H9 (cell line): ENCODE data around the gene CEMIP. TPM values are rescaled to one million over a fixed set of nuclear protein-coding genes. Genes with fewer than 3 reads are reported as not detected.

ENCODE experiments used
- DNase-seq: peaks from one replicate; pipeline ENCODE4 v3.0.0-alpha.2; 2017
- H2AFZ ChIP-seq: one replicate; pipeline ENCODE4 v1.6.1; 2013; ENCODE audit warnings: mild to moderate bottlenecking, low read length, control low read depth, moderate library complexity
- H2AK5ac ChIP-seq: 2 replicates; pipeline ENCODE4 v1.6.1; 2013; ENCODE audit warnings: low read length, control low read depth, mixed read lengths; ENCODE audit not compliant: insufficient read length
- H2BK120ac ChIP-seq: one replicate; pipeline ENCODE4 v1.6.1; 2013; ENCODE audit warnings: low read depth, mild to moderate bottlenecking, low read length, control low read depth, inconsistent platforms; ENCODE audit not compliant: poor library complexity, severe bottlenecking
- H2BK12ac ChIP-seq: 2 replicates; pipeline ENCODE4 v1.6.1; 2013; ENCODE audit warnings: low read length, control low read depth, mixed read lengths, low read depth; ENCODE audit not compliant: insufficient read length
- H2BK15ac ChIP-seq: 2 replicates; pipeline ENCODE4 v1.6.1; 2013; ENCODE audit warnings: low read depth, low read length, control low read depth
- H2BK20ac ChIP-seq: one replicate; pipeline ENCODE4 v1.6.1; 2013; ENCODE audit warnings: low read depth, mild to moderate bottlenecking, low read length, control low read depth, inconsistent platforms; ENCODE audit not compliant: poor library complexity, severe bottlenecking
- H2BK5ac ChIP-seq: 2 replicates; pipeline ENCODE4 v1.6.1; 2013; ENCODE audit warnings: low read length, control low read depth, mixed read lengths; ENCODE audit not compliant: insufficient read length
- H3K14ac ChIP-seq: 2 replicates; pipeline ENCODE4 v1.6.1; 2013; ENCODE audit warnings: low read length, control low read depth; ENCODE audit not compliant: insufficient read depth
- H3K18ac ChIP-seq: 2 replicates; pipeline ENCODE4 v1.6.1; 2013; ENCODE audit warnings: low read depth, mild to moderate bottlenecking, mixed read lengths, low read length, control low read depth; ENCODE audit not compliant: insufficient read length
- H3K23ac ChIP-seq: 2 replicates; pipeline ENCODE4 v1.6.1; 2013; ENCODE audit warnings: low read length, control low read depth, mixed read lengths, low read depth; ENCODE audit not compliant: insufficient read length
- H3K23me2 ChIP-seq: 2 replicates; pipeline ENCODE4 v1.6.1; 2013; ENCODE audit warnings: low read depth, mild to moderate bottlenecking, mixed read lengths, low read length, control low read depth; ENCODE audit not compliant: insufficient read length, poor library complexity, severe bottlenecking
- H3K27ac ChIP-seq: 2 replicates; pipeline ENCODE4 v1.5.1; 2013; ENCODE audit warnings: low read length, control low read depth, mixed read lengths, low read depth; ENCODE audit not compliant: insufficient read length
- H3K27me3 ChIP-seq: 2 replicates; pipeline ENCODE4 v1.6.1; 2013; ENCODE audit warnings: low read length, control low read depth, inconsistent platforms; ENCODE audit not compliant: insufficient read depth
- H3K4ac ChIP-seq: 2 replicates; pipeline ENCODE4 v1.6.1; 2013; ENCODE audit warnings: low read depth, mild to moderate bottlenecking, control low read depth, inconsistent platforms, low read length, moderate library complexity
- H3K4me1 ChIP-seq: 2 replicates; pipeline ENCODE4 v1.6.1; 2013; ENCODE audit warnings: low read length, control low read depth, inconsistent platforms; ENCODE audit not compliant: insufficient read depth
- H3K4me2 ChIP-seq: 2 replicates; pipeline ENCODE4 v1.6.1; 2013; ENCODE audit warnings: low read length, control low read depth, mixed read lengths; ENCODE audit not compliant: insufficient read length, insufficient read depth
- H3K56ac ChIP-seq: 2 replicates; pipeline ENCODE4 v1.6.1; 2013; ENCODE audit warnings: low read depth, mild to moderate bottlenecking, mixed read lengths, low read length, control low read depth; ENCODE audit not compliant: insufficient read length
- H3K79me1 ChIP-seq: 2 replicates; pipeline ENCODE4 v1.6.1; 2013; ENCODE audit warnings: low read depth, mild to moderate bottlenecking, moderate library complexity, low read length, control low read depth, inconsistent platforms; ENCODE audit not compliant: insufficient read depth, poor library complexity, severe bottlenecking
- H3K79me2 ChIP-seq: 2 replicates; pipeline ENCODE4 v1.6.1; 2013; ENCODE audit warnings: low read length, control low read depth, inconsistent platforms; ENCODE audit not compliant: insufficient read depth
- H3K9ac ChIP-seq: 2 replicates; pipeline ENCODE4 v1.6.1; 2013; ENCODE audit warnings: low read length, control low read depth, mixed read lengths; ENCODE audit not compliant: insufficient read length; ENCODE audit errors: extremely low read depth
- H3K9me3 ChIP-seq: one replicate; pipeline ENCODE4 v1.6.1; 2013; ENCODE audit warnings: low read depth, low read length, inconsistent platforms; ENCODE audit not compliant: control insufficient read depth
- H3T11ph ChIP-seq: one replicate; pipeline ENCODE4 v1.6.1; 2013; ENCODE audit warnings: mild to moderate bottlenecking, low read length, control low read depth, inconsistent platforms
- H4K20me1 ChIP-seq: one replicate; pipeline ENCODE4 v1.6.1; 2013; ENCODE audit not compliant: control insufficient read depth, insufficient read length, insufficient read depth
- H4K5ac ChIP-seq: 2 replicates; pipeline ENCODE4 v1.6.1; 2013; ENCODE audit warnings: low read depth, mild to moderate bottlenecking, mixed read lengths, low read length, control low read depth; ENCODE audit not compliant: insufficient read length
- H4K8ac ChIP-seq: replicated peaks from 2 replicates; pipeline ENCODE4 v1.6.1; 2013; ENCODE audit warnings: low read length, control low read depth, mixed read lengths, low read depth; ENCODE audit not compliant: insufficient read length
- H4K91ac ChIP-seq: 2 replicates; pipeline ENCODE4 v1.6.1; 2013; ENCODE audit warnings: low read depth, mild to moderate bottlenecking, moderate library complexity, mixed read lengths, low read length, control low read depth; ENCODE audit not compliant: insufficient read length
- H3K27ac Mint-ChIP-seq, 3 experiments: 2 replicates in 2 of 3; 3 replicates in 1 of 3; pipeline ENCODE4 v1.8.0; 2020 to 2021; ENCODE audit warnings: mixed read lengths in 3 of 3, mild to moderate bottlenecking in 1 of 3, moderate library complexity in 1 of 3
- H3K27me3 Mint-ChIP-seq: 2 replicates; pipeline ENCODE4 v1.8.0; 2021; ENCODE audit warnings: low read depth, mild to moderate bottlenecking, moderate library complexity, mixed read lengths
- H3K36me3 Mint-ChIP-seq, 3 experiments: 2 replicates in 2 of 3; 3 replicates in 1 of 3; pipeline ENCODE4 v1.8.0; 2020 to 2021; ENCODE audit warnings: low read depth in 3 of 3, mixed read lengths in 3 of 3; ENCODE audit not compliant: insufficient read depth in 1 of 3
- H3K4me1 Mint-ChIP-seq, 2 experiments: 2 replicates each; pipeline ENCODE4 v1.8.0; 2020; ENCODE audit warnings: mixed read lengths in 2 of 2
- H3K4me3 Mint-ChIP-seq, 2 experiments: 2 replicates in 1 of 2; 3 replicates in 1 of 2; pipeline ENCODE4 v1.8.0; 2020 to 2021; ENCODE audit warnings: mild to moderate bottlenecking in 2 of 2, mixed read lengths in 2 of 2, moderate library complexity in 1 of 2
- H3K9me3 Mint-ChIP-seq, 2 experiments: 2 replicates in 1 of 2; 3 replicates in 1 of 2; pipeline ENCODE4 v1.8.0; 2020; ENCODE audit warnings: mild to moderate bottlenecking in 2 of 2, mixed read lengths in 2 of 2, moderate library complexity in 1 of 2
- WGBS: extraction: QIAGEN DNeasy Blood & Tissue Kit; methylation state at CpG from one replicate; pipeline ENCODE4 v1.1.7; 2013; ENCODE audit warnings: missing lambda C conversion rate, low lambda C conversion rate, mixed read lengths; ENCODE audit not compliant: insufficient read length; ENCODE audit errors: extremely low coverage; 5-methylcytosine and 5-hydroxymethylcytosine counted together
- total RNA-seq: library from RNA; stranded (reverse); gene quantifications from 2 replicates; pipeline ENCODE4 v1.2.1, GENCODE V29; 2021
- TF ChIP-seq, protein P1 (sequence below): fragments of 200-600 bp; sonication (generic); conservative IDR thresholded peaks from 3 replicates; pipeline ENCODE4 v1.8.0; 2021; ENCODE audit warnings: antibody characterized with exemption, mild to moderate bottlenecking

Gene CEMIP
- total RNA-seq, 1 experiment from 2014 or later: 0.09 TPM

- no peak overlapping the region for H3K23ac ChIP-seq
- Mint-ChIP-seq H3K27ac (no peak overlapping the region), H3K4me3 (no peak overlapping the region), H3K36me3 (peaks cover 3 to 12% (median 6%) of the 10 kb centered on the region in 3 experiments; a peak in 4 of 7 replicates), H3K27me3 (no peaks in the 10 kb centered on the region), H3K4me1 (peaks cover 10 to 19% of the 10 kb centered on the region in 2 experiments), H3K9me3 (no peaks in the 10 kb centered on the region)
- H4K5ac ChIP-seq: no peak overlapping the region
- no peak overlapping the region for H4K8ac ChIP-seq
- no peak overlapping the region for H3T11ph ChIP-seq
- H3K27ac ChIP-seq: no peak overlapping the region
- H2BK15ac ChIP-seq: no peak overlapping the region
- no peaks in the 10 kb centered on the region for H4K20me1 ChIP-seq
- no peak overlapping the region for H2AK5ac ChIP-seq
- H4K91ac ChIP-seq: no peak overlapping the region
- H3K79me2 ChIP-seq: no peaks in the 10 kb centered on the region
- TF ChIP-seq, protein P1, sequence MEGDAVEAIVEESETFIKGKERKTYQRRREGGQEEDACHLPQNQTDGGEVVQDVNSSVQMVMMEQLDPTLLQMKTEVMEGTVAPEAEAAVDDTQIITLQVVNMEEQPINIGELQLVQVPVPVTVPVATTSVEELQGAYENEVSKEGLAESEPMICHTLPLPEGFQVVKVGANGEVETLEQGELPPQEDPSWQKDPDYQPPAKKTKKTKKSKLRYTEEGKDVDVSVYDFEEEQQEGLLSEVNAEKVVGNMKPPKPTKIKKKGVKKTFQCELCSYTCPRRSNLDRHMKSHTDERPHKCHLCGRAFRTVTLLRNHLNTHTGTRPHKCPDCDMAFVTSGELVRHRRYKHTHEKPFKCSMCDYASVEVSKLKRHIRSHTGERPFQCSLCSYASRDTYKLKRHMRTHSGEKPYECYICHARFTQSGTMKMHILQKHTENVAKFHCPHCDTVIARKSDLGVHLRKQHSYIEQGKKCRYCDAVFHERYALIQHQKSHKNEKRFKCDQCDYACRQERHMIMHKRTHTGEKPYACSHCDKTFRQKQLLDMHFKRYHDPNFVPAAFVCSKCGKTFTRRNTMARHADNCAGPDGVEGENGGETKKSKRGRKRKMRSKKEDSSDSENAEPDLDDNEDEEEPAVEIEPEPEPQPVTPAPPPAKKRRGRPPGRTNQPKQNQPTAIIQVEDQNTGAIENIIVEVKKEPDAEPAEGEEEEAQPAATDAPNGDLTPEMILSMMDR: no peak
- H2BK20ac ChIP-seq: no peak overlapping the region
- H3K9me3 ChIP-seq: no peaks in the 10 kb centered on the region
- no peak overlapping the region for H3K14ac ChIP-seq
- H3K23me2 ChIP-seq: no peaks in the 10 kb centered on the region
- no peak overlapping the region for H3K18ac ChIP-seq
- WGBS: no CpG with 5 or more reads among the region's 2 CpGs
- H3K4me2 ChIP-seq: no peak overlapping the region
- DNase-seq: no peak
- no peak overlapping the region for H2AFZ ChIP-seq
- no peaks in the 10 kb centered on the region for H3K79me1 ChIP-seq
- no peak overlapping the region for H3K56ac ChIP-seq
- H3K27me3 ChIP-seq: no peaks in the 10 kb centered on the region
- H2BK120ac ChIP-seq: no peak overlapping the region
- no peak overlapping the region for H2BK5ac ChIP-seq
- H3K4me1 ChIP-seq: peaks cover 6% of the 10 kb centered on the region; the same call in 1 of the 2 replicates
- no peak overlapping the region for H3K9ac ChIP-seq
- no peak overlapping the region for H2BK12ac ChIP-seq
- H3K4ac ChIP-seq: no peak overlapping the region
Measured at GRCh38 chr15:80753161-80753560, 26.0 kb upstream of the CEMIP start.
